Measurements from ENCODE around the gene RPL37A.

- TF ChIP-seq POLR2A (IDR thresholded peaks at IDR 0.05; ENCODE audit: low read depth, low read length) (no peak), PAX5 (IDR thresholded peaks at IDR 0.05; ENCODE audit: insufficient read depth, low read length, severe bottlenecking) (no peak), TAF1 (IDR thresholded peaks at IDR 0.05; ENCODE audit: low read depth, low read length) (no peak), POLR2AphosphoS5 (IDR thresholded peaks at IDR 0.05; ENCODE audit: low read depth, low read length) (no peak), SPI1 (IDR thresholded peaks at IDR 0.05; ENCODE audit: low read depth, low read length) (no peak), POU2F2 (IDR thresholded peaks at IDR 0.05; ENCODE audit: low read depth, low read length) (no peak)
These were observed 33.9 kb downstream of the RPL37A start for GRCh38 chr2:216532562-216532961.
